ENCODE data around the gene ORAI2.
A peak's percentile ranks its signal among the peaks of the same experiment; 100 is the strongest.
"Not testable (repeated sequence)": the region's sequence is repeated elsewhere in the genome, so short reads cannot be mapped to it uniquely, and the experiment has no call there.

ORAI2 gene
- total RNA-seq: 140 to 156 reads per million in 2 donors

DNA sequence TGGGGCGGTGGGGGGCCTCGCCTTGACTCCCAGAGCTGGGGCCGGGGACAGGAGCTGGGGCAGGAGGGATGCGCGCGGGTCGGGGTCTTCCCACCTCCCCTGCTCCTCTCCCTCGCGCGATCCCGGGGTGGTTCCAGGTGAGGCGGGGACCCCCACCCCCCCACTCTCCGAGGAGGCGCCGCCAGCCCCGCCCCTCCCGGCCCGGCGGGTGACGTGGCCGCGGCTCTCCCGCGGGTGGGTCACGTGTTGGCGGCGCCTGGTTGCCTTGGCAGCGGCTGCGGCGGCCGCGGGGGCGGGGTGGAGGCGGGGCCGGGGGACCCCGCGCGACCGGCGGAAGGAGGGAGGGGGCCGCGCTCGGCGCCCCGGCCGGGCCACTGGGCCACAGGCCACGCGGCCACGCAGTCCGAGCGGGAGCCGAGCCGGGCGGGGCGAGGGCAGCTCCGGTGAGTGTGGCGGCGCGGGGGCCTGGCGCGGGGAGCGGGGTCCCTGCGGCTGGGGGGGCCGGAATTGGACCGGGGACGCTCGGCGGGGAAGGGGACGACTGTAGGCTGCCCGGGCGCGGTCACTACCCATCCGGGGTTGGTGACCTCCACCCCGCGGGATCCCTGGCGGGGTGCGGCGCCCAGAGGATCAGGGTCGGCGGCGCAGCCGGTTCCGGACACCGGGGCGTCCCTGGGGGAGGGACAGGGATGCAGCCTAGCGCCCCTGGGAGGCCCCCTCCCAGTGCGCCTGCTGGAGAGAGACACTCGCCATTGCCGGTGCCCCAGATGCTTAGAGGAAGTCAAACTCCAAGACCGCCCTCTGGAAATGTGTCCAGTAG lies at the start of gene ORAI2:
Gene ORAI2 (plus strand): TSS at position 357 of the 820 bp plus-strand sequence. CDS start 5,382 bp downstream, outside the sequence.
- peak; percentile 88 for DNase-seq

DNA sequence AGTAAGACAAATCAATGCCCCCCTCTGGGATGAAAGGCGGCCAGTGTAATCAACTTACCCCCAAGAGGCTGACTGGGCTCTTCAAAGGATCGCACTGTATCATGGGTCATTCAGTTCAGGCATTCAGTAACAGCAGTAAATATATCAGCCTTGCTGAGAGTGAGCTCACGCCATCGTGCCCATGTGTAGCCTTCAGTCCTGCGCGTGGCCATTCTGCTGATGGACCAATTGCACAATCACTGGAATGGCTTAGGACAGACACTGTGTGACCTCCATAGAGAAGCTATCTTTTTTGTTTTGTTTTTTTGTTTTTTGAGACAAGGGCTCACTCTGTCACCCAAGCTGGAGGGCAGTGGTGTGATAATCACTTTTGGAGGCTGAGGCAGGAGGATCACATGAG lies 46.3 kb upstream of the ORAI2 start:
- DNase-seq: no peak

DNA sequence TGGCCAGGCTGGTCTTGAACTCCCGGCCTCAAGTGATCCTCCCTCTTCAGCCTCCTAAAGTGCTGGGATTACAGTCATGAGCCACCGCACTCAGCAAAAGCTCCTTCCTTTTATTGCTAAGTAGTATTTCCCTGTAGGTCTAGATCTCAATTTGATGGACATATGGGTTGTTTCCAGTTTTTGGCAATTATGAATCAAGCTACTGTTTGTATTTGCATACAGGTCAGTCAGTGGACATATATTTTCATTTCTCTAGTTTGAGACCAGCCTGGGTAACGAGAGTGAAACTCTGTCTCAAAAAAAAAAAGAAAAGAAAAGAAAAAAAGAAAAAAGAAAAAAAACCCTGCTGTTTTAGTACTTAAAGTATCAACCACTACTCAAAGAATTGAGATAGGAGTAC lies 43.6 kb upstream of the ORAI2 start:
- DNase-seq: no peak

DNA sequence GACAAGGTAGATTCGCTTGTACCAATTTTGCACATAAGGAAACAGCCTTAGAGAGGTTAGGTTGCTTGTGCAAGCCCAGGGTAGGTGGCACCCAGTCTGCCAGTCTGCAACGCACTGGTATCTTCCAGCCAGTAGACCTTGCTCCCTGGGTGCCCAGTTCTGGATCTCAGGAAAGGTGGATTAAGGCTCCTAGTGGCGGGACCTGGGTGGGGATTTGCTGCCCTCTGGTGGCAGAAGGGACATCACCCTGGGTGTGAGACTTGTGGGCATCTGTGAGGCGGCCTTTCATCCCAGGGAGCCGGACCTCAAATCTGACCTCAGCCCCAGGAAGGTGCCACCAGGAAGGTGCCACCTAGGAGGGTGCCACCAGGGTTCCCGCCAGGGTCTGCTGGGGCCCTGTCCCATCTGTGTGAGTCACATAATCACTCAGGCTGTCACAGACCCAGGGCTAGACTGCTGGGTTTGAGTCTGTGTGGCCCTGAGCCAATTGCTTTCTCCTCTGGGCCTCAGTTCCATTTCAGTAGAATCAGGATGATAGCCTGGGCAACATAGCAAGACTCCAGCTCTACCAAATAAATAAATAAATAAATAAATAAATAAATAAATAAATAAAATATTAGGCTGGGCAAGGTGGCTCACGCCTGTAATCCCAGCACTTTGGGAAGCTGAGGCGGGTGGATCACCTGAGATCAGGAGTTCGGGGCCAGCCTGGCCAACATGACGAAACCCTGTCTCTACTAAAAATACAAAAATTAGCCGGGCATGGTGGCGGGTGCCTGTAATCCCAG lies 42.5 kb upstream of the ORAI2 start:
- no peak for DNase-seq

DNA sequence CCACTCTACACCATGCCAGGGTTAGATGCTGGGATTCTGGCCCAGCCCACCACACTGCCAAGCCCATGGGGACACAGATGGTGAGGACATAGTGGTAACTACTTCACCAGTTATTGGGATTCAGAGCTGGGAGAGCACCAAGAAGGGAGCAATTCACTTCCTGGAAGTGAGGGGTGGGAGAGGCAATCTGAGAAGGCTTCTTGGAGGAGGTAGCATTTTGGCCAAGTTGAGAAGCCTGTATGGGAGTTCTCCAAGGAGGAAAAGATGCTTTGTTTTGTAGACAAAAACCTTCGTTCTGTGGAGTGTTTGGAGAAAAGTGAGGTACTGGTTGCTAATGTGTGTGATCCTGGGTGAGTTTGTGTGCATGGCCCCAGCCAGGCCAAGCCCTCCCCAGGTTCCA lies 41.0 kb upstream of the ORAI2 start:
- no peak for DNase-seq

DNA sequence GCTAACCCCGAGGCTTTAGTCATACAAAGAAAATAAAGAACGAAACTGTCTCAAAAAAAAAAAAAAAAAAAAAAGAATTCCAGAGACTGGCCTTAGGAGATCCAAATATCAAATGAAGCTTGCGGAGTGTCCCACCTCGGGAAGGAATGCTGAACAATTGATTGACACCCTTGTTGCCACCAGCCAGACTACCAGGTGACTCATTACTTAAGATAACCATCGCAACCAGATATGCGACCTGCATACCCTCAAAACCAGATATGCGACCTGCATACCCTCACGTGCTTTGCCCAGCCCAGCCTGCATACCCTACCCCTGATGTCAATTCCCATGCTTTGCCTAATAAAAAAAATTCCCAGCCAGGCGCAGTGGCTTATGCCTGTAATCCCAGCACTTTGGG lies 39.9 kb upstream of the ORAI2 start:
- no peak for DNase-seq

DNA sequence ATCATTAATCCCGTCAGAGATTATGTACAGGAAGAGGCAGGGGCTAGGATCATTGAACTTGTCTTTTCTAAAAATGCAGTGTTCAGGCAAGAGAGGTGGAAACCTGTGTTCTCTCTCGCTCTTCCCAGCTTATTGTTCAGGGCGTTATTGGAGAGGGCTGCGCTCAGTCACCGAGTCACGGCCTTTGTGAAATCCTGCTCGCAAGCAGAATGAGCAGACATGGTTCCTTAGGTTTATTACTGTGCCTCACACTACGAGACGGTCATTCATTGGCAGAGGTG lies 37.8 kb upstream of the ORAI2 start:
- no peak for DNase-seq

- DNase-seq: peak; percentile 71
Observed at GRCh38 chr7:102395873-102396709, 37.3 kb upstream of the ORAI2 start, which contains the start of gene PRKRIP1. Gene PRKRIP1, plus strand, starts transcription at chr7:102396363. Its CDS starts 49 bp downstream, at chr7:102396412.

DNA sequence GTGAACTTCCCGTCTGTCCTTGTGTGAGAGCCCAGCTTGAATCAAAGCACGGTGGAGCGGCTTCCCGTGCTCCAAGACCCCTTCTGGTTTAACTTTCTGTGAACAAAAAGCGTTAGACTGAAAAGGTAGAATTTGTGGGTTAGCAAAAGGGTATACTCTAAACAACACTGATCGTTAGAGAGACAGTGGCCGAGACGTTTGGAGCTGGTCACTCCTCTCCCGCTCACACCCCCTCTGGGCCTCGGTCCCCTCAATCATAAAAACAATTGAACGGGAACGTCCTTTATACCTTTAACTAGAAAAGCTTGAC lies 36.7 kb upstream of the ORAI2 start:
- no peak for DNase-seq

DNA sequence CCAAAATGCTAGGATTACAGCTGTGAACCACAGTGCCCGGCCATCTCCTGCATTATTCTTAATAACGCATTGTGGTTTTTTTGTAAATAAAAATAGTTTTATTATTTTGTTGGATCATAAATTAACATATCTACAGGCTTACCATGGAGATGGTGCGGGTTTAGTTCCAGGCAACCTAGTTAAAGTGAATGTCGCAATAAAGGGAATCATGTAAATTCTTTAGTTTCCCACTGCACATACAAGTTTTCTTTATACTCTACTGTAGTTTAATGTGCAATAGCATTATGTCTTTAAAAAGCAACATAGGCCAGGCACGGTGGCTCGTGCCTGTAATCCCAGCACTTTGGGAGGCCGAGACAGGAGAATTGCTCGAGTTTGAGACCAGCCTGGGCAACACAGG lies 34.8 kb upstream of the ORAI2 start:
- no peak for DNase-seq

GRCh38 chr7:102400360-102400759 lies 33.0 kb upstream of the ORAI2 start:
- no peak for DNase-seq

DNA sequence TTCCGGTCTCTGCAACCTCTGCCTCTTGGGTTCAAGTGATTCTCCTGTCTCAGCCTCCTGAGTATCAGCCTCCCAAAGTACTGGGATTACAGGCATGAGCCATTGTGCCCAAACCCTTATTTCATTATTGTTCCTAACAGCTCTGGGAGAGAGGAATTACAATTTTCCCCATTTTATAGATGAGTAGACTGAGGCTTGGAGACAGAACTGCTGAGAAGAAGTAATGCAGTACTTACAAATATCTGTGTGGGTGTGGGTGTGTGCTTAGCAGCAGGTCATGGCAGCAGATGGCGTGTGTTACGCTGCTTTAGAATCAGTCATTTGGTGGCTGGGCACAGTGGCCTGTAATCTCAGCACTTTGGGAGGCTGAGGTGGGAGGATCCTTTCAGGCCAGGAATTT lies 29.8 kb upstream of the ORAI2 start:
- DNase-seq: no peak

DNA sequence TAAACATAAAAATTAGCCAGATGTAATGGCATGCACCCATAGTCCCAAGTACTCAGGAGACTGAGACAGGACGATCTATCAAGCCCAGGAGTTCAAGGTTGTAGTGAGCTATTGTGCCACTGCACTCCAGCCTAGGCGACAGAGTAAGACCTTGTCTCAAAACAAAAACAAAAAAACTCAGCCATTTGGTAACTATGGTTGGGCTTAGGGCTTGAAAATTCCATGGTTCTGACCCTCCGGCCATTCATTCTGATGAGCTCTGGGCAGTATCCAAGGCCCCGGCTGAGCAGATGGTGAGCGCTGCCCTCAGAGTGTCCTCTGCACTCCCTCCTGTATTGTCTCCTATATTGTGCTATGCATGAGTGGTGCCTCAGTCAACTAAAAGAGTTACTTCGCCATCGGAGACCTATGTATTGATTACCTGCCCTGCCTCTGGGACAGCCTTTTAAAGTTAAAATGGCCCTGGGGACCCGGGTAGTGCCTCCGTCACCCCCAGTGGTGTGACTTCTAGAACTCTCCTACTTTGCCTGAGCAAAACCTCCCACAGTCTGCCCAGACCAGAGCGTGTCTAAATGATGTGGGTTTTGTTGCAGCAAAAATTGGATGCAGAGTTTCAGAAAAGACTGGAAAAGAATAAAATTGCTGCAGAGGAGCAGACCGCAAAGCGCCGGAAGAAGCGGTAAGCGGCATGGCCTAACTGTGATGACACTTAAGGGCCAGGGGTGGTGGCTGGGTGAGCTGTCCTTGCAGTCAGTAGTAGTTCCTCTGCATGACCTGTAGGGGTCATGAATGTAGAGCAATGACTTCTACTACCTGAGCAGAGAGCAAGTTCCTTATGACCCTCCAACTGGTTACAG lies 29.1 kb upstream of the ORAI2 start:
- no peak for DNase-seq

GRCh38 chr7:102404862-102405188 lies 28.6 kb upstream of the ORAI2 start:
- not testable (repeated sequence) for DNase-seq

GRCh38 chr7:102407910-102408309 lies 25.5 kb upstream of the ORAI2 start:
- no peak for DNase-seq

DNA sequence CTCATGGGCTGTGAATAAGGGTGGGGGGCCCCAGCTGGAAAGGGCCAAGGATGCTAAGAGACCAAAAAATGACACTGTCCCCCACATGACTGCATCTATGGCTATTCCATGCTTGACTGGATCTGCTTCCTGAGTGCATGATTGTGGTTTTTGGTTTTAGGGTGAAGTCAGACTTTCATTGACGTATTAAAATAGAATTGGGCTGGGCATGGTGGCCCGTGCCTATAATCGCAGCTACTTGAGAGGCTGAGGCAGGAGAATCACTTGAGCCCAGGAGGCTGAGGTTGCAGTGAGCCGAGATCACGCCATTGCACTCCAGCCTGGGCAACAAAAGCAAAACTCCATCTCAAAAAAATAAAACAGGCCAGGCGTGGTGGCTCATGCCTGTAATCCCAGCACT lies 24.8 kb upstream of the ORAI2 start:
- not testable (repeated sequence) for DNase-seq

- DNase-seq: no peak
Observed at GRCh38 chr7:102409340-102409739, 24.0 kb upstream of the ORAI2 start.

DNA sequence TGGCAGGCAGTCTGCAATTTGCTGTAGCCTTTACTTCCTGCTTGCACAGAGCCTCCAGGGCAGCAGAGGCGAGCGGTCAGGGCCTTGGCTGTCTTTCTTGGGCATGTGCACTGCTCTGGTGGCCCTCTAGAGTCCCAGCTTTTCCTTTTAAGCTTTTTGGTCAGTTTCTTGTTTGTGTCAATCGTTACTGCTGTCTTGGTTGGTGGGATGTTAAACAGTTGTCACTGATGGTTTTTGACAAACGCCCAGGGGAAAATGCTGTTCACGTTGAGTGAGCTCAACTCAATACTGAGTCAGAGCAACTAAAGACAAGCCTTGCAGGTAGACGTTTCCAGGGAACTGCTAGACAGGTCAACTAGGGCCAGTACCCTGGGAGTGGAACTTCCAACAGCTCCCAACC lies 23.3 kb upstream of the ORAI2 start:
- no peak for DNase-seq

- DNase-seq: no peak
Observed at GRCh38 chr7:102410918-102411317, 22.5 kb upstream of the ORAI2 start.

DNA sequence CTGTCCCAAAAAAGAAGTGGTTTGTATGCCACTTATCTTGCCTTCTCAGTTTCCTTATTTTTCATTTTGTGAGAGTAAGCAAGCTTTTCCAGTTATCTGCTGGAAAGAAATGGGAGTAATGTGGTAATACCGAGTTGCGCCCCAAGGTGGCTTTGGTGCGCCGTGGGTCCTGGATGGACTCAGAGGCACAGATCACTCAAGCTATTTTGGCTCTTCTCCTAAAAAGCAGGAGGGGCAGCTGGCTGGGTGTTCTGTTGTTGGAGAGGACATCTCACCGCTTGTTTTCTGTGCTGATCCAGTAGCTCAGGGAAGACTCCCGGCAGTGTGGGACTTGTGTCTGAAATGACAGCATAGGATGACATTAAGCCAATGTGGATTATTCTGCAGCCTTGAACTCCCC lies 20.8 kb upstream of the ORAI2 start:
- DNase-seq: no peak

- DNase-seq: no peak
Observed at GRCh38 chr7:102413091-102413490, 20.3 kb upstream of the ORAI2 start.

GRCh38 chr7:102413611-102414010 lies 19.8 kb upstream of the ORAI2 start:
- DNase-seq: no peak
